AG10803 (cell line): ENCODE data around the gene SKA2.
A peak's percentile ranks its signal among the peaks of the same experiment; 100 is the strongest.

Source experiments
- DNase-seq: peaks from one replicate; pipeline ENCODE4 v3.0.0; 2010; ENCODE audit warnings: low read depth
- H3K4me3 ChIP-seq: 2 replicates; pipeline ENCODE4 v1.5.1; 2011; ENCODE audit warnings: mild to moderate bottlenecking, low read length, control low read depth
- TF ChIP-seq, protein P1 (sequence below): conservative IDR thresholded peaks from 2 replicates; pipeline ENCODE4 v1.5.1; 2011; ENCODE audit warnings: mild to moderate bottlenecking, low read length, control low read depth, inconsistent platforms

SKA2 gene

DNA sequence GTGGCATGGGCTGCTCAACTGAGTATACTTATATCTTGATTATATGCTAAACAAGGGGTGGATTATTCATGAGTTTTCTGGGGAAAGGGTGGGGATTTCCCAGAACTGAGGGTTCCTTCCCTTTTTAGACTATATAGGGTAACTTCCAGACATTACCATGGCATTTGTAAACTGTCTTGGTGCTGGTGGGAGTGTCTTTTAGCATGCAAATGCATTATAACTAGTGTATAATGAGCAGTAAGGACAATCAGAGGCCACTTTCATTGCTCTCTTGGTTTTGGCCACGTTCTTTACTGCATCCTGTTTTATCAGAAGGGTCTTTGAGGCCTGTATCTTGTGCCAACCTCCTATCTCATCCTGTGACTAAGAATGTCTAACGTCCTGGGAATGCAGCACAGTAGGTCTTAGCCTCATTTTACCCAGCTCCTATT, 12.6 kb upstream of the SKA2 start:
- H3K4me3 ChIP-seq, result no peak overlapping the region
- no peak for DNase-seq
- TF ChIP-seq, protein P1, sequence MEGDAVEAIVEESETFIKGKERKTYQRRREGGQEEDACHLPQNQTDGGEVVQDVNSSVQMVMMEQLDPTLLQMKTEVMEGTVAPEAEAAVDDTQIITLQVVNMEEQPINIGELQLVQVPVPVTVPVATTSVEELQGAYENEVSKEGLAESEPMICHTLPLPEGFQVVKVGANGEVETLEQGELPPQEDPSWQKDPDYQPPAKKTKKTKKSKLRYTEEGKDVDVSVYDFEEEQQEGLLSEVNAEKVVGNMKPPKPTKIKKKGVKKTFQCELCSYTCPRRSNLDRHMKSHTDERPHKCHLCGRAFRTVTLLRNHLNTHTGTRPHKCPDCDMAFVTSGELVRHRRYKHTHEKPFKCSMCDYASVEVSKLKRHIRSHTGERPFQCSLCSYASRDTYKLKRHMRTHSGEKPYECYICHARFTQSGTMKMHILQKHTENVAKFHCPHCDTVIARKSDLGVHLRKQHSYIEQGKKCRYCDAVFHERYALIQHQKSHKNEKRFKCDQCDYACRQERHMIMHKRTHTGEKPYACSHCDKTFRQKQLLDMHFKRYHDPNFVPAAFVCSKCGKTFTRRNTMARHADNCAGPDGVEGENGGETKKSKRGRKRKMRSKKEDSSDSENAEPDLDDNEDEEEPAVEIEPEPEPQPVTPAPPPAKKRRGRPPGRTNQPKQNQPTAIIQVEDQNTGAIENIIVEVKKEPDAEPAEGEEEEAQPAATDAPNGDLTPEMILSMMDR, result no peak

DNA sequence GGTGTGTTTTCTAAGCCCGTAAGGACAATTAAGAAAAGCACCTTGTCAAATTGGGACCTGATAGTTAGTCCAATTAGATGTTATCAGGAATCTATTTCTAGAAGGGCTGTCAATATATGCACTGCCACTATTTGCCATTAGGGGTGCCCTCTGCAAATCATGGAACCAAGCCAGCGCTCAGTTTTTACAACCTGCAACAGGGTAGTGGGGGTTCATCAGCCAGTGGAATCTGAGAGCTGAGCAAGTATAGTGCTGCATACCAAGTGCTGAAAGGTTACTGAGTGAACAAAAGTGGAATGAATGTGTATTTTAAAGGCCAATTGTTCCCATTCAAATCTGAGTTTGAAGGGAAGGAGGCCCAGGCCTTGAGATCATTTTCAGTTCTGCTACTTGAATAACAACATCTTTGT, 11.0 kb upstream of the SKA2 start:
- H3K4me3 ChIP-seq, result no peak overlapping the region
- TF ChIP-seq, protein P1, result peak; percentile 76
- DNase-seq, result peak; percentile 62

DNA sequence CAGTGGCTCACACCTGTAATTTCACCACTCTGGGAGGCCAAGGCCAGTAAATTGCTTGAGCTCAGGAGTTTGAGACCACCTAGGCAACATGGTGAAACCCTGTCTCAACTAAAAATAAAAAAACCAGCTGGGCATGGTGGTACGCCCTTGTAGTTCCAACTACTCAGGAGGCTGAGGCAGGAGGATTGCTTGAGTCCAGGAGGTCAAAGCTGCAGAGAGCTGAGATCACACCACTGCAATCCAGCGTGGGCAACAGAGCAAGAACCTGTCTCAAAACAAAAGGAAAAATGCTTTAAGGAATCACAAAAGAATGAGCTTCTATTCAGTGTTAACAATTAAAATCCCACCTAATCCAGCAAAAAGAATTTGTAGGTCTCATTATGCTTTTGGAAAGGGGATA, 6.5 kb upstream of the SKA2 start:
- H3K4me3 ChIP-seq, result no peak overlapping the region
- TF ChIP-seq, protein P1, result no peak
- DNase-seq, result no peak

DNA sequence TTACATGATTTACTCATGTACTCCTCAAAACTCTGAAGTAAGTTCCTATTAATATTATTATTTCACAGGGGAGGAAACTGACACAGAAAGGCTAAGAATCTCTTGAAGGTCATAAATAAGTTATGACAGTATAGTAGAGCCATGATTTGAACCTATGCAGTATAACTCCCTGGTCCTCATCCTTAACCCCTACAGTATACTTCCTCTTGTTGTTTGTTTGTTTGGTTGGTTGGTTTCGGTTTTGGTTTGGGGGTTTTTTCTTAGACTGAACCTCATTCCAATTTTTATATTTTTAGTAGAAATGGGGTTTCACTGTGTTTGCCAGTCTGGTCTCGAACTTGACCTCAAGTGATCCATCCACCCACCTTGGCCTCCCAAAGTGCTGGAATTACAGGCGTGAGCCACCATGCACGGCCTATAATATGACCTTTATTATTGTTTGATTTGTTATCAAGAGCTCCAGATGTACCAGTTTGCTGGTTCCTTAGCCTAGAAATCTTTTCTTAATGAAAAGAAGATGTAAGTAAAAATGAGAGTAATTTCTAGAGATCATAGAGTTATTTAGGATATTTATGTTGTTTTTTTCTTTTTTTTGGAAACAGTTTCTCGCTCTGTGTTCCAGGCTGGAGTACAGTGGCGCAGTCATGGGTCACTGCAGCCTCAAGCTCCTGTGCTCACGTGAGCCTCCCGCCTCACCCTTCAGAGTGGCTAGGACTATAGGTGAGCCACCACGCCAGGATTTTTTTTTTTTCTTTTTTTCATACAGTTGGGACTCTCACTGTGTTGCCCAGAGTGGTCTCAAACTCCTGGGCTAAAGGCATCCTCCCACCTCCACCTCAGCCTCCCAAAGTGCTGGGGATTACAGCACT, 5.4 kb upstream of the SKA2 start:
- DNase-seq, result no peak
- H3K4me3 ChIP-seq, result peak overlapping the region; percentile 33
- TF ChIP-seq, protein P1, result no peak

DNA sequence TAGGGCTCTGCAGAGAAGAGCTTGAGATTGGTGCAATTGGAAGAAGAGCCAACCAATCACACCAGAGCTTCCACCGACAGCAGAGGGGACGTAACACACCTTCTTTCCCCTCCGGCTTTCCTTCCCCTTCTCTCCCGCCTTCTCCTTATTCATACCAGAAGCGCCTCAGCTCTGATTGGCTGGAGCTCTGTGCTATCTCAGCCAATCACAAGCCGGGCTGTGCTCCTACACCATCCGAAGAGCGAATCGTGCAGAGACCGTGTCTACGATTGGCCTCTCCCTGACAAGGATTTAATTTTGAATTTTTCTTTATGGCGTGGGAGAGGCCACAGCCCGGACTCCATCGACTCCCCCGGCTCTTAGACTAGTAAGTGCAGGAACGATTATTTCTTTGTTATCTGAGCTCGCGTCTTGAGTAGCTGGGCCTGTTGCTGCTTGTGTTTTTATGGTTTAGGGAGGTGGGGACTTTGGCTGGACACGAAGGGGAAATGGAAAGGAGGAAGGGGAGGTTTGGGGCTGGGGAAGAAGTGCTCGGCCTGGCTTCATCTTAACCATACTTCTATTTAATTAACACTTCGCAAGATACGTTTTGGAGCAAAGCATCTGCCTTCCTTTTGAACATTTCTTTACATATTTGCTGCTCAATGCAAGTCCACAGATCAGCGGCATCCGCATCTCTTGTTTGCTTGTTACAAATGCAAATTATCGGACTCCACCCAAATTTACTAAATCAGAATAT, 622 bp upstream of the SKA2 start, which contains the start of gene PRR11:
PRR11 (plus strand) TSS at position 308 of the 739 bp plus-strand sequence. CDS start 14,007 bp downstream, outside the sequence.
- TF ChIP-seq, protein P1, result no peak
- peak; percentile 100 for DNase-seq

DNA sequence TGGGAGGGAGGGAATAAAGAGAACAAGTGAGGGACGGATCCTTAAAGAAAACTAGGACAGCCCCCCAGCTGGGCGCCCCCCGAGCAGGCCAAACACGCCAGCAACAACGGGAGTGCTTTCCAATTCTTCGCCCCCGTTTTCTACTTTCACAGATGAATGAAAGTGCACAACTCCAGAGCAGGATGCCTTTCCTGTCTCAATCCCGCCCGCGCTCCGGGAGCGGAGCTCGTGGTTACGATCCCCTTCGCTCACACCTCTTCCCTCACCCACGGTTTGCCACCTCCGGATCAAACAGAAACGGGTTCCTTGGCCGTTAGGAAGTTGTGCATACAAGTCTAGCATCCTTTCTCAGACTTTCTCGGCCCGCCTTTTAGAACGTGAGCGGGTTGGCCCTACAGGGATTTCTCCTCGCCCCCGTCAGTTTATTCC, 680 bp downstream of the SKA2 start:
- peak; percentile 32 for DNase-seq
- TF ChIP-seq, protein P1, result no peak
- peak overlapping the region; percentile 75 for H3K4me3 ChIP-seq

More for the DNA sequence above, 622 bp upstream of the SKA2 start, which contains the start of gene PRR11:
- H3K4me3 ChIP-seq, result peak within 1 kb of the TSS; percentile 75
